Measurements from ENCODE around the gene ARID1A.
"Not testable (repeated sequence)": the region's sequence is repeated elsewhere in the genome, so short reads cannot be mapped to it uniquely, and the experiment has no call there.

The ARID1A gene

GRCh38 chr1:26784023-26784871, 88.4 kb downstream of the ARID1A start:
- no peak overlapping the region for H3K4me3 ChIP-seq (ENCODE audit: low read depth, low read length)
- peak; percentile 83 for DNase-seq (ENCODE audit: low read depth)

GRCh38 chr1:26784886-26785285, 89.1 kb downstream of the ARID1A start:
- no peak overlapping the region for H3K4me3 ChIP-seq (ENCODE audit: low read depth, low read length)
- no peak for DNase-seq (ENCODE audit: low read depth)

- DNase-seq (ENCODE audit: low read depth): no peak
- H3K4me3 ChIP-seq (ENCODE audit: low read depth, low read length): no peak overlapping the region
Observed at GRCh38 chr1:26785611-26786436, 90.0 kb downstream of the ARID1A start.

- H3K4me3 ChIP-seq (ENCODE audit: low read depth, low read length): peak overlapping the region; percentile 62
- peak; percentile 44 for DNase-seq (ENCODE audit: low read depth)
Observed at GRCh38 chr1:26786437-26787380, 90.9 kb downstream of the ARID1A start.

- DNase-seq (ENCODE audit: low read depth): no peak
Observed at GRCh38 chr1:26787381-26787705, 91.5 kb downstream of the ARID1A start.

DNA sequence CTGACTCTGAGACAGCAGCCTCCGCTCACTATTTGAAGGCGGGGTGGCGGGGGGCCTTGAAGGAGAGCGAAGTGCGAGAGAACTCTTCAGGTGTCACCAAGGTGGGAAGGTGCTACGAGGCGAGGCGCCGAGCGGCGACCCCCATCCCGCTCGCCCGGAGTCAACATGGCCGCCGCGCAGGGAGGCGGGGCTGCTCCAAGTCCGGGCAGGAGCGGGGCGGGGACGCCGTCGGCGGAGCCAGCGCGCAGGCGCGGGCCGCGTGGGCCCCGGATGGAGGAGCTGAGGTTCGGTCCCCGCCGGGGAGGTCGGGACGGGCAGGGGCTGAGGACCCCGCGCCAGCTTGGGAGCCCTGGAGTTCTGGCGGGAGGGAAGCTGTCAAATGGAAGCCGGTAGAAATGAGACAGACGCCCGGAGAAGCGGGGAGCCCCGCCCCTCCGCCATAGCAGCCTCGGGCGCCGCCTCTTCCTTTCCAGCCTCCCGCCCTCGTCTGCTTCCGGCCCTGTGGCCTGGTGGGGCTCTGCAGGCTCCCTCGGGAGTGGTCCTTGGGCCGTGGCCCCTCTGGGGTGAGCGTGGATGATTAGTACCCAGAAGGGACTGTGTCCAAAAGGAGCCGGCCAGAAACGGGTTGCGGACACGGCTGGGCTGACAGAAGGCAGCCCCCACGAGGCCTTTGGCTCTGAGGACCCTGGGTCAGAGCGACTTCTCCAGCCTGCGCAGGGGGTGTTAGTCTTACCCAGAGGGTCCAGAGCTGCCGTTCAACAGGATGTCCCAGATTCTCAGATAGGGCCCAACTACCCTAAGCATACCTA, 92.1 kb downstream of the ARID1A start, which contains the start of gene PIGV:
Gene PIGV, plus strand, starts transcription at position 245 of the 809 bp plus-strand sequence. CDS start 2,866 bp downstream, outside the sequence.
- peak within 1 kb of the TSS; percentile 62 for H3K4me3 ChIP-seq (ENCODE audit: low read depth, low read length)
- peak; percentile 42 for DNase-seq (ENCODE audit: low read depth)

More at GRCh38 chr1:26787381-26787705, 91.5 kb downstream of the ARID1A start:
- peak overlapping the region; percentile 62 for H3K4me3 ChIP-seq (ENCODE audit: low read depth, low read length)

GRCh38 chr1:26788515-26788785, 92.6 kb downstream of the ARID1A start:
- no peak for DNase-seq (ENCODE audit: low read depth)
- peak overlapping the region; percentile 62 for H3K4me3 ChIP-seq (ENCODE audit: low read depth, low read length)

DNA sequence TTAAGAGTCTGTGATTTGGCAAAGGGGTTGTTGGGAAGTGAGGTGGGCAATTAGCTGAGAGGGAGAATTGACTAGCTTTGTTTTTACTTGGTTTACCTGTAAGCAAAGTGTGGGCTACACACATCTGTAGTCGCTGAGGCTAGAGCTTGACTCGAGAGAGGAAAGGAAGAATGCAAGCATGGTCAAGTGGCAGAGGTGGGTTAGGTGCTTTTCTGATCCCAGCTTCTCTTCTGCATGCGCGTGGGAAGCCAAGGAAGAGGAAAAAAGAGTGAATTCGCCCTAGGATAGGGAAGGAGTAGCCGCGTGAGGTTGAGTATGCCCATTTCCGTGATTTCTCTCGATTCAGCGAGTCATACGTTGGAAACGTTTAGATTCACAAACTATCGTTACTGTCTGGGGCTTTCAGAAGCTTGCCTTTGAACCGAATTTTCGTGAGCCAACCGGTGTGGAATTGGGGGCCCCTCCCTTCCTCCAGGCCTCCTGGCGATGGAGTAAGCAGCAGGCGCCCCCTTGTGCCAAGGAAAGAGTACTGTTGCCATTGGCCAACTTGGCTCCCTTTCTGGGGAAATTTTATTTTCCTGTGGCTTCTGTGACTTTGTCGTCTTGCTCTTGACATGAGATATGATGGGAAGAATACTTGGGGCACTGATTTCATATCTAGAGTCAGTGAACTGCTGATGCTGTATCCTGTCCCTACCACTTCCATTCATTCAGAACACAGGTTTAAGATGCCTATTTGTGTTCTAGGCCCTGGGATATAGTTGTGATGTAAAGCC, 93.2 kb downstream of the ARID1A start:
- peak overlapping the region; percentile 62 for H3K4me3 ChIP-seq (ENCODE audit: low read depth, low read length)
- peak; percentile 39 for DNase-seq (ENCODE audit: low read depth)

DNA sequence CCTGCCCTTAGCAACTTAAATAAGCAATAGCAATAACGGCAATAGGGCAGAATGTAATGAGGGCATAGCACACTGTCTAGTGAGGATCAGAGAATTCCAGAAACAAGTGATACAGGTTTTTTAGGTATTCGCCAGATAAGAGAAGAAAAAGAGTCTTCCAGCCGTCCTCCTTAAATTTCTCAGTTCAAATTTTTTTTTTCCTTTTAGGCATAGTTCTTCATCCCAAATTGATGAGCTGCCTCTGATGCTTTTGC, 93.7 kb downstream of the ARID1A start:
- H3K4me3 ChIP-seq (ENCODE audit: low read depth, low read length): no peak overlapping the region

GRCh38 chr1:26789931-26790330, 94.1 kb downstream of the ARID1A start:
- no peak for DNase-seq (ENCODE audit: low read depth)
- H3K4me3 ChIP-seq (ENCODE audit: low read depth, low read length): no peak overlapping the region

More for the DNA sequence above, 93.7 kb downstream of the ARID1A start:
- no peak for DNase-seq (ENCODE audit: low read depth)

GRCh38 chr1:26790551-26790953, 94.7 kb downstream of the ARID1A start:
- no peak for DNase-seq (ENCODE audit: low read depth)
- H3K4me3 ChIP-seq (ENCODE audit: low read depth, low read length): no peak overlapping the region

- no peak for DNase-seq (ENCODE audit: low read depth)
- no peak overlapping the region for H3K4me3 ChIP-seq (ENCODE audit: low read depth, low read length)
Observed at GRCh38 chr1:26791148-26791547, 95.3 kb downstream of the ARID1A start.

GRCh38 chr1:26791626-26792025, 95.8 kb downstream of the ARID1A start:
- no peak for DNase-seq (ENCODE audit: low read depth)
- no peak overlapping the region for H3K4me3 ChIP-seq (ENCODE audit: low read depth, low read length)

DNA sequence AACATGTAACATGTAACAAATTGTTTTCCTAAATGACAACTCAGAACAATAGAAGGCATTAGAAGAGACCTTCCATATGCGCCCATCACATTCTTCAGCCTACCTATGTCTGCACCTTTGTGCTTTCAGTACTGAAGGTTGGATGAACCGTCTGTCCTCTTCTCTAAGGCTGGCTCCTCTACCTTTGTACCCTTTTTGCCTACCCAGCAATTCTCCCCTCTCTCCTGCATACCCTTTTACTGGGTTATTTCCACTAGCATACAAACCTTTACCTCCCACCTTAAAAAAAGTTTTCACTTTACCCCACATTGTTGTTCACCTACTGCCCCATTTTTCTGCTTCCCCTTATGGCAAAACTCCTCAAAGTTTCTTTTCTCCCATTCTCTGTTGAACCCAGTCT, 97.1 kb downstream of the ARID1A start:
- no peak overlapping the region for H3K4me3 ChIP-seq (ENCODE audit: low read depth, low read length)
- DNase-seq (ENCODE audit: low read depth): no peak

DNA sequence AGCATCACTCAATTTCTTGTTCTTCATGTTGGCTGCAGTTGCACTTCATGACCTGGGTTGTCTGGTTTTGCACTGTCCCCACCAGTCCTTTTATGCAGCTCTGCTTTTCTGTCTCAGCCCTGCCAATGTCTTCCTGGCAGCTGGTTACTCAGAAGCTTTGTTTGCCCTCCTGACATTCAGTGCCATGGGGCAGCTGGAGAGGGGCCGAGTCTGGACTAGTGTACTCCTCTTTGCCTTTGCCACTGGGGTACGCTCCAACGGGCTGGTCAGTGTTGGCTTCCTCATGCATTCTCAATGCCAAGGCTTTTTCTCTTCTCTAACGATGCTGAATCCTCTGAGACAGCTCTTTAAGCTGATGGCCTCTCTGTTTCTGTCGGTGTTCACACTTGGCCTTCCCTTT, 98.6 kb downstream of the ARID1A start:
- DNase-seq (ENCODE audit: low read depth): no peak
- H3K4me3 ChIP-seq (ENCODE audit: low read depth, low read length): no peak overlapping the region

DNA sequence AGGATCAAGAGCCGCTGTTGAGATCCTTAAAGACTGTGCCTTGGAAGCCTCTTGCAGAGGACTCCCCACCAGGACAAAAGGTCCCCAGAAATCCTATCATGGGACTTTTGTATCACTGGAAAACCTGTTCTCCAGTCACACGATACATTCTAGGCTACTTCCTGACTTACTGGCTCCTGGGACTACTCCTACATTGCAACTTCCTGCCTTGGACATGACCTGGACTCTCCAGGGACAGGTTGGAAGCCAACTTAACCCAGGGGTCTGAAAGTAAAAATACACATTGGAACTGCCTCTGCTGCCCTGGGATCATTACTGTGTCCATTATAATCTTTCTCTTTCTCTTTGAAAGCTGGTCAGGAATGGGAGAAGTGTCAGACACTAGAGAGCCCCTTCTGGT, 101.8 kb downstream of the ARID1A start:
- no peak overlapping the region for H3K4me3 ChIP-seq (ENCODE audit: low read depth, low read length)
- no peak for DNase-seq (ENCODE audit: low read depth)

GRCh38 chr1:26799479-26800142, 103.8 kb downstream of the ARID1A start:
- H3K4me3 ChIP-seq (ENCODE audit: low read depth, low read length): peak overlapping the region; percentile 17
- peak; percentile 53 for DNase-seq (ENCODE audit: low read depth)

GRCh38 chr1:26803932-26804331, 108.1 kb downstream of the ARID1A start:
- not testable (repeated sequence) for DNase-seq (ENCODE audit: low read depth); H3K4me3 ChIP-seq (ENCODE audit: low read depth, low read length)

Measured in skeletal muscle cell (primary cell).